Measurements from ENCODE around the gene THSD7B.
"Not testable (repeated sequence)": the region's sequence is repeated elsewhere in the genome, so short reads cannot be mapped to it uniquely, and the experiment has no call there.

Gene THSD7B

DNA sequence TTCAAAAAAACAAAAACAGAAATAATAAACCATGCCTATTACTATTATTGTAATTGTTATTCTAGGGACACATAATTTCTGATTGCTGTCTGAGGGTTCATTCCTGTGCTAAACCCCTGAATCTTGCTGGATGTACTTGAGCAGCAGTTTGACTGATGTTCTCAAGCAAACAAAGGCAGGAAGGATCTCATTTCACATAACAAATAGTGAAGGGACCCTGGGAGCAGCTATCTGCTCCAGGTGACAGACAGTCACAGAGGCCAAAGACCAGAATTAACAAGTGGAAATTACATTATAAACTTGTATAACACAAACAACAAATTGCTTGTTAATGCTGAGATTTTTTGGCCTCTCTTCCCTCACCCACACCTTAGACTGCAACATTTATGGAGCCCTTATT lies 284.2 kb downstream of the THSD7B start:
- no peak for DNase-seq (ENCODE audit: low spot score)

DNA sequence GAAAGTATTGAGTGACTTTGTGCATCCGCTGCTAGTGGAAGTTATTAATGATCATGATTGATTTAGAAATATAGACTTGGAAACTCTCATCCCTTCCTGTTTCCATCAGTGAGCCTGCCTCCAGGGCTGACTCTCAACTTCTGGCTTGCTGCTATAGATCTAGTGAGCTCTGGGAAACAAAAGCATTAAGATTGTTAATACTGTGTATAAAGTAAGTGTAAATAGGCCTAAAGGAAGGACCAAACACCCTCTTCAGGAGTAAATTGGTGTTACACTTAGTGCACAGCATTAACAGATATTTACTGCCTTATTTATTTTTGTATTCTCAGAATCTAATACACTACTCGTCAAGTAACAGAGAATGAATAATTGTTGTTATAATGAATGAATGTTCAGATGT lies 285.6 kb downstream of the THSD7B start:
- DNase-seq (ENCODE audit: low spot score): peak; percentile 1

DNA sequence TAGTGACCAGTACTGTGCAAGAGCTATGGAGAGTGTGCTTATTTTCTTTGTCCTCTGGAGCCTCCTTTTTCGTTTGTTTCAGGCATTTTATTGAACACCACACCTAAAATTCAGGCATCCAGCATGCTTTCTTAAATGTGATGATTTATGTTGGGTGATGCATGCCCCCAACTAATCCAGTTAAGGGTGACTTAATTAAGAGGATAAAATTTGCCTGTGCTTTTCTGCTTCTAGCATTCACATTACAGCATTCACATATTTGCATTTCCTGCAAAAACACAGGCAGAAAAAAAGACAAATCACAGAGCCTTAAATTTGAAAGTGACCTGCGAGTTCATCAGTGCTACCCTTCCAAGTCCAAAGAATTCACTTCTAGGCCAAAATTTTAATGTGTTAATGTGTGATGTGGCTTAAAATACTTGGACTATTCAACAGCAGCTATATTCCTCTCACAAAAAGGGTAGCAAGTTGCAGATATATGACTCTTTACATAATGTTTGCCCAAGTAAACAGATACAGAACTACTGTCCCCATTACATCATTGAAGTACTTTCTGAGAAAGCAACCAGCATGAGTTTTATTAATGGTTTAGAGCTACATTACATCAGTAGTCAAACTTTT lies 286.5 kb downstream of the THSD7B start:
- no peak for DNase-seq (ENCODE audit: low spot score)

DNA sequence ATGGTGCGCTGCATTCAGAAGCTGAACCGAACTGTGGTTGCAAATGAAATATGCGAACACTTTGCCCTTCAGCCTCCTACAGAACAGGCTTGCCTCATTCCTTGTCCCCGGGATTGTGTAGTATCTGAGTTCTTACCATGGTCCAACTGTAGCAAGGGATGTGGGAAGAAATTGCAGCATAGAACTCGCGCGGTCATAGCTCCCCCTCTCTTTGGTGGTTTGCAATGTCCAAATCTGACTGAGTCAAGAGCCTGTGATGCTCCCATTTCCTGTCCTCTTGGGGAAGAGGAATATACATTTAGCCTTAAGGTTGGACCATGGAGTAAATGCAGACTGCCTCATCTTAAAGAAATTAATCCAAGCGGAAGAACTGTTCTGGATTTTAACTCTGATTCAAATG lies 291.4 kb downstream of the THSD7B start:
- no peak for DNase-seq (ENCODE audit: low spot score)

DNA sequence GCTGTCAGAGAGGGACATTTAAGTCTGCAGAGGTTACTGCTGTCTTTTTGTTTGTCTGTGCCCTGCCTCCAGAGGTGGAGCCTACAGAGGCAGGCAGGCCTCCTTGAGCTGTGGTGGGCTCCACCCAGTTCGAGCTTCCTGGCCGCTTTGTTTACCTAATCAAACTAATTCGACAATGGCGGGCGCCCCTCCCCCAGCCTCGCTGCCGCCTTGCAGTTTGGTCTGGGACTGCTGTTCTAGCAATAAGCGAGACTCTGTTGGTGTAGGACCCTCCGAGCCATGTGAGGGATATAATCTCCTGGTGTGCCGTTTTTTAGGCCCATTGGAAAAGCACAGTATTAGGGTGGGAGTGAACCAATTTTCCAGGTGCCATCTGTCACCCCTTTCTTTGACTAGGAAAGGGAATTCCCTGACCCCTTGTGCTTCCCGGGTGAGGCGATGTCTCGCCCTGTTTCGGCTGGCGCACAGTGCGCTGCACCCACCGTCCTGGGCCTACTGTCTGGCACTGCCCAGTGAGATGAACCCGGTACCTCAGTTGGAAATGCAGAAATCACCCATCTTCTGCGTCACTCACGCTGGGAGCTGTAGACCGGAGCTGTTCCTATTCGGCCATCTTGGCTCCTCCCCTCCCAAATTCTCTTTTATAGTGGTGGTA lies 310.9 kb downstream of the THSD7B start:
- not testable (repeated sequence) for DNase-seq (ENCODE audit: low spot score)

DNA sequence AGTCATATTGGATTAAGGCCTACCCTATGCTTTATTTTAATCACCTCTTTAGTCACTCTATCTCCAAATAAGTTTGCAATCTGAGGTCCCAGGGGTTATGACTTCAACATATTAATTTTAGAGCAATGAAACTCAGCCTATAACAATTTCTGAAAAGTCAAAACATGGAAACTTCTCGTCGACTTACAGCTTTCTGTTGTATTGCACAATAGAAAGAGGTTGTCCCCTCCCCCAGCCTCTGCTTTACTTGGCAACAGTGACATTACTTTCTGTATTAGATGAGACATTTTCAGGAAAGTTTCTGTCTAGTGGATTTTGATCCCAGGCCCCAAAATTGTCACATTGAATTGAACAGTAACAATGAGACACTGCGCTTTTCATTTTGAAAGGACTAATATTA lies 326.4 kb downstream of the THSD7B start:
- DNase-seq (ENCODE audit: low spot score): no peak

DNA sequence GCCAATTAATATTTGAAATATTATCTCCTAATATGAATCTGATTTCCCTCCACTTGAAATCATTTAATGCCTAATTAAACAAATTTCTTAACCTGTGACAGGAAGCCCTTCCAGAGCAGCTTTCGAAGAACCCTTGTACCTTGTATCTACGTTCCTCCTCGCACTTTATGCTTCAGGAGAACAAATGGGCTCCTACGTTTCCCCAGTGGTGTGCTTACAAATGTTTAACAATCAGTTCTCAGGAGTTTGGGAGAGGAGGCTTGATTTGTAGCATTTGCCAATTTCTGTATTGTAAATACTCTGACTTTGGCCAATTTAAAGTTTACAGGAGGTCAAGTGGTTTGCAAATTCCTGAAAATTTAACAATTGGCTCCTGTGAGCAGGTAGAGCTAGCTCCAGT lies 327.8 kb downstream of the THSD7B start:
- DNase-seq (ENCODE audit: low spot score): no peak

DNA sequence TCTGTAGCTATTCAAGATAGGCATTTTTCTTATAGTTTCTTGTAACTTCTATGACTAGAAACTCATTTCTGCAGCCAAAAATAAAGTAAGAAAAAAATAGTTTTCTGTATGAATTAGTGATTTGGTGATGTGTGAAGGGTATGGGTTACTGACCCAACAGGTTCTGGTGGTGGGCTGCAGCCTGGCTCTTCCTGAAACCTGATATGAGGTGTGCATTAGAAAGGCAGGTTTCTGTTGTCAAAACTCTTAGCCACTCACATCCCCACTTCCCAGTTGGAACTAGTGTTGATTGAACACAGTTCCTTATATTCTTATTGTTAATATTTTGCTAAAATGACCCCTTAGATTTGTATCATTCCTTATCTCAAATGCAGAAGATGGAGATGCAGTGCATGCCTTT lies 330.8 kb downstream of the THSD7B start:
- no peak for DNase-seq (ENCODE audit: low spot score)

DNA sequence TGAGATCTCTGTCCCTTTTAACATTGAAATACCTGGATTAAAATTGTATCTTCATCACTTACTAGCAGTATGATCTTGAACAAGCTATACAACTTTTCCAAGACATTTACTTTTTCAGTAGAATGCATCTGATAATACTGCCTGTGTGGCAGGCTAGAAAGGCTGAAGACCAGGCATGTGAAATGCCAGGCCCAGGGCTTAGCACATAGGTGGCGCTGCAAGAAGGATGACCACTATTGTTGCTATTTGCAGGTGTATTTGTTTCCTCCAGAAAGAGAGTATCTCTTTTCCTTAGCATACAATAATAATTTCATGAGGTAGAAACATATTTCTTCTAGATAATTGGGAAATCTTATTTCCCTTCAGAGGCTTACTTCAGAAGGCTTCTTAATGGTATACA lies 331.3 kb downstream of the THSD7B start:
- no peak for DNase-seq (ENCODE audit: low spot score)

DNA sequence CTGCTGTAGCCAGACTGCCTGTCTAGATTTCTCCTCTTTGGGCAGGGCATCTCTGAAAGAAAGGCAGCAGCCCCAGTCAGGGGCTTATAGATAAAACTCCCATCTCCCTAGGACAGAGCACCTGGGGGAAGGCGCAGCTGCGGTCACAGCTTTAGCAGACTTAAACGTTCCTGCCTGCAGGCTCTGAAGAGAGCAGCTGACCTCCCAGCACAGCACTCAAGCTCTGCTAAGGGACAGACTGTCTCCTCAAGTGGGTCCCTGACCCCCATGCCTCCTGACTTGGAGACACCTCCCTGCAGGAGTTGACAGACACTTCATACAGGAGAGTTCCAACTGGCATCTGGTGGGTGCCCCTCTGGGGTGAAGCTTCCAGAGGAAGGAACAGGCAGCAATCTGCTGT lies 336.5 kb downstream of the THSD7B start:
- not testable (repeated sequence) for DNase-seq (ENCODE audit: low spot score)

DNA sequence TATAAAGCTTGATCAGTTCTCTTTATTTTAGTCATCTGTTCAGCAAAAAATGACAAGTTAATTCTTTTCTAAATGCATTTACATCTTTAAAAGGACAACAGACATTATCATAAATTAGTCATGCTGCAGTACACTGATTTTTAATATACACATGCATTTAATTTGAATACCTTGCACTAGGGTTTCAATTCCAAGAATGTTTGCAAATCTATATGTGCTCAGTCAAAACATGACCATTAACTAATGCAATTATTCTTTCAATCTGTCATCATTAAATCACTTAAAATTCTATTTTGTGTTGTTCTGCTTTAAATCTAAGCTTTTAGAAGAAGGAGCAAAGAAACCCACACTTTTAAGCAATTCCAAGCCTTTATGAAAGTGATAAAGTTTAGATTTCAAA lies 342.6 kb downstream of the THSD7B start:
- no peak for DNase-seq (ENCODE audit: low spot score)

DNA sequence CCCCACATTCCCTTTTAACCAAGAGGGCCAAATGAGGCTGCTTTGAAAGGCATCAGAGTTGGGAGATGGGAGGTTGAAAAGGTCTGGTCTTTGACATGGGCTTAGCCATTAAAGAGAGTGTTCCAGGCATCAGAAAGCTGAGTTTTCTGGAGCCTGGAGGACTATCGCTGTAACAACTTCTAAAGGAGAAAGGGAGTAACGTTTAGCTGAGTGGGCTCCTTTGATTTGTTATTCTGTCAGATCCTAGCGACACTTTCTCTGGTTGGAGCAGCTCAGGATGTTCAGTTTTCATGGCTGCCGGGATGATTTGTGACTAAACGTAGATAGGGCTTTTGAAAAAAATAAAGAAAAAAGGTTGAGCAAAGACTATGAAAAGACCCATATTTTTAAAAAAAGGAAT lies 346.6 kb downstream of the THSD7B start:
- DNase-seq (ENCODE audit: low spot score): no peak

DNA sequence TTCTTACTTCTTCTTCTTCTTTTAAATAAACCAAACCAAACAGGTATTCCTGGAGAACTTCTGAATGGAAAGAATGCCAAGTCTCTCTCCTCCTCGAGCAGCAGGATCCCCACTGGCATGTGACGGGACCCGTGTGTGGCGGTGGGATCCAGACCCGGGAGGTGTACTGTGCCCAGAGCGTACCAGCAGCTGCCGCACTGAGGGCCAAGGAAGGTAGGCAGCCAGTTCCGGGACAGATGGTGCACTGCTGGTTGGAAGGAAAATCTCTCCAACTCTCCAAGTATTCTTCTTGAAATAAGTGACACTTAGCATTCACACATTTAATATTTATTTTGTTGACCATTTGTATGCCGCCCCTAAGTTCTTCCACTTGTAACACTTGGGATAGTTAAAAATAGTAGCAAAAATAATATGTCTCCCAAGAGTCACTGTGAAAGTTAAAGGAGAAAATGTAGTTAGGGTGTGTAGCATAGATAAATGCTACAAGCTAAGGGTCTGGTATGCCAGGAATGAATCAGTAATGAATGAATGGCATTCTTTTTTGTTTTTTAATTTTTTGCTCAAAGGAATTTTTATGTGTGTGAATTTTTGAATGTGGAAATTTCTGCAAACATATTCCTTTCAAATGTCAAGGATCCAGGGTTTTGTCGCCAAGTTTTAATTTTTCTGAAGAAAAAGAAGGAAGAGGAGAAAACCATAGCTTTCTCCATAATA lies 349.9 kb downstream of the THSD7B start:
- DNase-seq (ENCODE audit: low spot score): no peak

DNA sequence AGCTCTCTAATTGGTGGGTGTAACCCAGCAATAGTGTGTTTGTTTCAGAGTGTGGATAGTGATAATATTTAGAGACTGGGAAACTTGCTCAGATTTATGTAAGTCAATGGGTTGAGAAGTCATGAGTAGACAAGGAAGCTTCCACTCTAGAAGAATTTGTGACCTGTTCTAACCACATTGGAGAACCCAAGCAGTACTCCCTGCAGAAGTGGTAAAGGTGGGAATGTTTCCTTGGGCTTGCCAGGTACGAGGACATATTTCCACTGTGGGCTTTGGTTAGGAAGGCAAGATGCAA lies 350.4 kb downstream of the THSD7B start:
- no peak for DNase-seq (ENCODE audit: low spot score)

DNA sequence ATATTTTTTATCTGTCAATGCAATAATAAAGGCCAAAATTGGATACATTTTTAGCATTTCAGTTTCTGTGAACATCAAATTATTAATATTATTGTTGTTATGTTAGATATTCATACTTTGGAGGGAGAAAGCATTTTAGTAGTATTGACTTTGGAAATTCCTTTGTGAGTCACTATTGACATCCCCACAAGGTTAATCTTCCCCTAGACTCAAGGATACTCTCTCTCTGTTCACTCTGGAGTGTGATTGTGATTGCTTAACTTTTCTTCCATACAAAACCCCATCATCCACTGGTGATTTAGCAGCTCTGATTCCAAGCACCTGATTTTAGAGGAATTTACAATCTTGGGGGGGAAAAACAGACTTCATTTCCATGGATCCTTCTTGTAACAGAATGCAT lies 352.0 kb downstream of the THSD7B start:
- no peak for DNase-seq (ENCODE audit: low spot score)

DNA sequence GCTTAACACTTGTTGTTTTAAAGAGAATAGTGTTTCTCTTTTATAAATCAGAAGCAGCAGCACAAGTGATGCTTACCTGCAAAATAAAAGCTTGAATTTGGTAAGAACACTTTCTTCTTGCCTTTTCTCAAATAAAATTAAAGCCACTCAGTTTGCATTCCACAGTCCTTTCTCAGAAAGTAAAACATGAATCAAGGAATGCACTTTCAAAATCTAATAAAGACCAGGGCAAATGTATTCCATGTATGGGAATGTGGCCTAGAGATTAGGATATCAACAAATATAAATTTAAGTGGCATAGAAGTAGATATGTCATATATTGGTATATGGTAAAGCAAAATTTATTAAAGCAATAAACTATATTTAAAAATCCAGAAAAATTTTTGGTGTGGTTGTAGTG lies 352.8 kb downstream of the THSD7B start:
- no peak for DNase-seq (ENCODE audit: low spot score)

DNA sequence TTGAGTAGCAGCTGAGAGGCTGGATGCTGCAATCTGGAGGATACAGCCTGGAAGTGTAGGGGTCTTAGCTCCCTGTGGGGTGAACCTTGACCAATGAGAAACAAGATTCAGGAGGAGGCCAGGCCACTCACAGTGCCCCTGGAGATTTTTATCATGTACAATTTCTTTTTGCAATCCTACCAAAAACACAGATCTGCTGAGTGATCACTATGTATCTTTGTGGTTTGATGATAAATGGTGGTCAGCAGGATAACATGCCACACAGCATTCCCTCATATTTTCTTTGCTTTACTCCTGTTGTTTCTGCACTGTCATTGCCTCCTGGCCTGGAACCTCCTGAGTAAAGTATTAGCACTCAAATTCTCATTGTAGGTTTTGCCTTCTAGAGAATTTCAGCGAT lies 357.9 kb downstream of the THSD7B start:
- DNase-seq (ENCODE audit: low spot score): no peak

DNA sequence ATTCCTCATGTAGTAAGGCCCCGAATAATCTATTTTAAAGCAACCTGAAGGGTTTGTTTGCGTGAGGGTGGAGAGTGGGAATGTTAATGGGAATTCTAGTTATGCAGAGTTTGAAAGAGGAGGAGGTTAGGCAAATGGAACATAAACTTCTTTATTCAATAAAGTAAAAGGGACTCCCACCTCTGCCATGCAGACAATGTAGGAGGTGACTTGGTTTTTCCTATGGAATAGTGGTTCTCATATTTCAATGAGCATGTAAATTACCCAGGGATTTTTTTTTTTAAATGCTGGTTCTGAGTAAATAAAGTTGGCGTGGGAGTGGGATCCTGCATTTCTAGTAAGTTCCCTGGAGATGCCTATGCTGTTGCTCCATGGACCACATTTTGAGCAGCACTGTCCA lies 367.9 kb downstream of the THSD7B start:
- no peak for DNase-seq (ENCODE audit: low spot score)

DNA sequence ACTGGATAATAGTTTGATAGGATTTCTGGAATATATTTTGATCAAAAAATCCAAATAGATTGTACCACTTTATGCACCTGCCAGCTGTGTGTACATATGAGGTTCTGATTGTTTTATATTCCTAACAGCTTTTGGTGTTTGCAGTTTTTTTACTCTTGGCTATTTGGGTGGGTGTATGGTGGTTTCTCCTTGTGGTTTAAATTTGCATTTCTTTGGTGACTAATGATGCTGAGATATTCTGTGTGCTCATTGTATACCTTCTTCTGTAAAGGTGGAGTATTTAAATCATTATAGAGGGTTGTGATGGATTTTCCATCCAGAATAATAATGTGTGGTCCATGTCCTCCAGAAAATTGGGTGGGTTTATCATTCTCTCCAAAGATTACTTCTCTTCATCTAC lies 372.9 kb downstream of the THSD7B start:
- DNase-seq (ENCODE audit: low spot score): no peak

DNA sequence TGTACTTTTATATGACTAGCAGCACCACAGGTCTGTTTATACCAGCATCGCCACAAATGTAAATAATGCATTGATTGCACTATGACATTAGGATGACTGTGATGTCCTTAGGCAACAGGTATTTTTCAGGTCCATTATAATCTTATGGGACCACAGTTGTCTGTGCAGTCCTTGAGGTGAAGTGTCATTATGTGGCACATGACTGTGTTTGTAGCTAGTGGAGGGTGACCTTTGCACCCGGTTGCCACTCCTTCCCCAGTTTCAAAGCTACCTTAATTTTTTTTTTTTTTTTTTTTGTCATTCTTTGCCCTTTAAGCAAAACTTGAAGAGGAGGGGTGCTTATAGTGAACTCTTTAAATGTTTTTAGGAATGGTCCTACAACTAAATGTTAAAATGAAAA lies 386.4 kb downstream of the THSD7B start:
- DNase-seq (ENCODE audit: low spot score): peak; percentile 23

DNA sequence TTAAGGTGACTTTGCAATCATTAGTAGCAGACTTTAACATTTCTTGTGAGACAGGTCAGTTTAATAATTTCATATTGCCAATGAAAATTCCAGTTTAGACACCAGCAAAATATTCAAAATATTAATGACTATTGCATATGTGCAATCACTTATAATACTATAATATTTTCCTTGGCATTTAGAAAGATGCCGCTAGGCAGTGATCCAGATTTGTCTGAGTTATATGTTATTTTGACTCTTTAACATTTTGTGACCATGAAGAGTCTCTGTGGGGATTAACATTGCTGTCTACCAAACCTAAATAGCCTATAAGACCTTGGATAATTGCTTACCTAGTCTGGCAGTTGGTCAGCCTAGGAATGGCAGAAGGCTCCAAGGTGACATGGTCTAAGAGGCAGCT lies 389.6 kb downstream of the THSD7B start:
- DNase-seq (ENCODE audit: low spot score): no peak

DNA sequence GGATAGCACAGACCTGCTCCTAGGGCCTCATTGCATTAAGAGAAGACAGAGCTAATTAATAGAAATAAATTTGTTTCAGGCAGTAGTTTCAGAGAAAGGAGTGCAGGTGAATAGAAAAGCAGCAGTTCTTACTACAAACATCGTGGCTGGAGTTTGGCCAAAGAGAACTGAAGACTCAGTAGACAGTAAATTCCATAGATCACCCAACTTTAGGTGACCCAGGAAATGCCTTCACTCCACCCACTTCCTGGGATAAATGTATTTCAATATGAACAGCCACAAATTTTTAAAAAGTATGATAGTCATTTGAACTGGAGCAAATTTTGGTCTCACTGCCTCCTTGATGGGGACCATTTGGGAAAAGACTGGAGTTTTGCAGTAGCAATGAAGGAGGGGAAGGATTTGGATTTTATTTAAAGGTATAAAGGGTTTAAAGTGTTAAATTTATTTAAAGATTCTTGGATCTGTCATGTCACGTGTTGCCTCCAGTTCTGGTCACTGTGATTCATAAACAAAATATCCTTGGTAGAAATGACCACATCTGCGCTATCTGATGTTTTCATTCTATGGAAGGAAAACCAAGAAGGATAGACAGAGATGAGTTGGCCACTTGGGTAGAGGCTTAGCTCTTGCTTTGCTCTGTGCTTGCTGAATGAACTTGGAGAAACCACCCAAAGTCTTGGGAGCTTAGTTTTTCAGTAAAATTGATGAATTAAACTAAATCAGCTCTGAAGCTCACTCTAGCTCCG lies 390.2 kb downstream of the THSD7B start:
- no peak for DNase-seq (ENCODE audit: low spot score)

DNA sequence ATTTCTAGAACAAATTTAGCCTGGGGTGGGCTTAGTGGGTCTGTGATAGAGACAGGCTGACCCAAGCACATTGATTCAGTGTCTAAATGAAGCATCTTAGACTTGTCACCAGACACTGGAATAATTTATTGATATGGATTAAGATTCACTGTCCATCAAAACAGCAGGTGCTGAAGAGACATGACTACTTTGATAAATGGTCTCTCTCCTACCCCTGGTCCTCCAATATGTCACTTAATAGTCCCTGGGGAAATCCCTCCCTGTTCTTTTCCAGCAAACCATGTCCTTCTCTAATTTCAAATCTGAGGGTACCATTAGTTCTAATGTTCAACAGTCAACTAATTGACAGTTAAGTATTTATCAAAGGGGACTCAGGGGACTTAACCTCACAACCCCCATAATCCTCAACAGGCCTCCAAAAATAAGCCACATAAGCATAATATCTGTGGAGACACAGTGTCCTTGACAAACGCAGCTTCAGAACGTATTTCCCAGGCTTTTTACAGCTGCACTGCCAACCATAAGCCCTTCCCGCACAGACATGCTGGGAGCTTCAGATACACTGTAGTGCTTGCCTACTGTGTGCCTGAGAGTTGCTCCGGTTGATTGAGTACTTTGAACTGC lies 391.0 kb downstream of the THSD7B start:
- DNase-seq (ENCODE audit: low spot score): no peak
